GM19438 (cell line): ENCODE data around the gene OOSP4B.
"Not testable (repeated sequence)": the region's sequence is repeated elsewhere in the genome, so short reads cannot be mapped to it uniquely, and the experiment has no call there.

Source experiments
- ATAC-seq: cut with Tn5 transposase; IDR thresholded peaks from one replicate; pipeline ENCODE4 v1.9.1; 2021; ENCODE audit warnings: low read depth; ENCODE audit not compliant: unreplicated experiment

The OOSP4B gene

DNA sequence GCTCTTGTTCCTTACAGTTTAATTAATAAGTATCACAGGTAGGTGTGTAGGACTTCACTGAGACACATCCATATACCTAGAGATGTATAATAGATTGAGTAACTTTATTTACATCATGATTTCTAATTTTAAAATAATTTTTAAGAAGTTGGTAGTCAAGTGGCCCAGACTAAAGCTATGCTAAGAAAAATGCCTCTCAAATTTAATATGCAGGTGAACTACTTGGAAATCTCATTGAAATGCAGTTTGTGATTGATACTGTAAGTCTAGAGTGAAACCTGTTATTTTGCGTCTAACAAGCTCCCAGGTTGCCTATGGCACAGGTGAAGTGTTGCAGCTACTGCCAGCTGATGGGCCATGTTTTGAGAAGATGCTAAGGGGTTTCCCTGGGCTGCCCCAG lies at the start of gene OOSP4B:
TSS of gene OOSP4B (plus strand) at position 301 of the 400 bp plus-strand sequence.
- ATAC-seq, result no peak

DNA sequence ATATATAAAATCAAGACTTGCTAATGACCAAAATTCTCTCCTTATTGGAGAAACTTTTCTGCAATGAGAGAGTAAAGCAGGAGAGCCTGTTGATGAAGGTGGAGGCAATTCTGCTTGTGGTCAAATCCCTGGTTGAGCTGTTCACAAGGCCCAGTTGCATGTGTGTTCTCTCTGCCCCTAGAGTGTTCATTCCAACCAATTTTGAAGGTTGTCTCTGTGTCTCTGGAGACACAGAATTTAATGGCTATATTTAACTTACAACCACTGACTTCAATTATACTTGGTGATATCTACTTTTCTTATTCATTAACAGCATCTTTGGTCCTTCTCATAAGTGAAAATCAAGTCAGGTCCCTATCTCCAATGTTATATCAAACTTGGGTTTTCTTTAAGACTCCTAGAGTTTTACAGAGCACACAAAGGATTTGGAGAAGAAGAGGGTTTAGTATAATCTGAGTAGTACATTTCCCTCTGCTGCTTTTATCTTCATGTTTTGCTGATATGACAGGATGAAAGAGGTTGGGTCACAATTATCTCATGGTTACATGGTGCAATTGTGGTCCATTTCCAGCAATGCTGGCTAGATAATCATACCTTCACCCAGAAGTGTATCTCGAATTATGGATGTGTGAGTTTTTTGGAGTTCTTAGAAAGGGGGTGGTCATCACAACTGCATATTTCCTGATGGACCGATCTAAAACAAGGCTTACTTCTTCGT lies 49.1 kb upstream of the OOSP4B start:
- no peak for ATAC-seq

DNA sequence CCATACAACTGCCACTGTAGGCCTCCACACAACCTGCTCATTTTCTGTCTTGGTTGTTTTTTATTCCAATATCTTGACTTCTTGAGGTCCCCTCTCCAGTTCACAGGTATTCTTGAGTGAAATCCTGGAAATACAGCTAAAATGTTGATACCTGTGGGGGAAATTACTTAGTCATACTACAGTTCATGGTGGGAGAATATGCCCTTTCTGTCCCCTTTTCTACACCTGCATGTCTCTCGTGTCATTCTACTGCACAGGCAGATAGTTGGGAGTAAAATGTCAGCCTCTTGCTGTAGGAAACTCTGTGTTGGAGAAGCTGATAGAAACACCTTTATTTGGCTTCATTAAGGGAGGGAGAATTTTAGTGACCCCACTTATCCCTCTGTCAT lies 48.6 kb upstream of the OOSP4B start:
- no peak for ATAC-seq

DNA sequence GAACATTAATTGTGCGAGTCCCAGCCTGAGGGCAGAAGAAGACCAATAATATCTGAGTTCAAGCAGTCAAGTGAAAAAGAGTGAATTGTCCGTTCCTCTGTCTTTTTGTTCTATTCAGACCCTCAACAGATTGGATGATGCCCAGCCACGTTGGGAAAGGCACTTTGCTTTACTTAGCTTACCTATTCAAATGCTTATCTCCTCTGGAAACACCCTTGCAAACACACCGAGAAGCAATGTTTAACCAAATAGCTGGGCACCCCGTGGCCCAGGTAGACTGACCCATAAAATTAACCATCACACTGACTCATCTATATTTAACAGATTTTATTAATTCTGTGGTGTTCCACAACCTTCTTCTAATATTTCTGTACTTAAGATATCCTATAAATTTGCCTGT lies 43.9 kb upstream of the OOSP4B start:
- no peak for ATAC-seq

DNA sequence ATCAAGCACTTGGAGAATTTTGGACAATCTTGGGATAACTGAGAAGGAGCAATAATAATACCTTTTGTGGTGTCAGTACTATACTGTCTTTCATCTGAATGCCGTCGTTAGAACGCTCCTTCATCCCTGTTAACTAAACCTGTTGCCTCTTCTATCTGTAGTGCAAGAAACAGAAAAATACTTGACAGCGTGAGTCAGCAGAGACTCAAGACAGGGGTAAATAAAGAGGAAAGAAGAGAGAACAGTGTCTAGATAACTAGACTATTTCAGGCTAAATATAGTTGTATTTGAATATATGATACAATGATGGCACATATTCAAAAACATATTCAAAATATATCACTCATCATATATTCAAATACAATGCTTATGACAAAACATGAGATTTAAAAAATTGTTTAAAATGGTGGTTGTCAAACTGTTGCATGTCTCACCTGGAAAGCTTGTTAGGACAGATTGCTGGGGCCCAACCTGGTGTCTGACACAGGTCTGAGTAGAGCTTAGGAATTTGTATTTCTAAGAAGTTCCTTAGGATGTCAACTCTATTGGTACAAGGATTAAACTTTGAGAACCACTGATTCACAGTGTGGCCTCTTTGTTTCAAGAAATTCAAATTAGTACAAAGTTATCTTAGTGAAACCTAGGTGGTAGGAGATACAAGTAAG lies 35.7 kb upstream of the OOSP4B start:
- ATAC-seq, result no peak

DNA sequence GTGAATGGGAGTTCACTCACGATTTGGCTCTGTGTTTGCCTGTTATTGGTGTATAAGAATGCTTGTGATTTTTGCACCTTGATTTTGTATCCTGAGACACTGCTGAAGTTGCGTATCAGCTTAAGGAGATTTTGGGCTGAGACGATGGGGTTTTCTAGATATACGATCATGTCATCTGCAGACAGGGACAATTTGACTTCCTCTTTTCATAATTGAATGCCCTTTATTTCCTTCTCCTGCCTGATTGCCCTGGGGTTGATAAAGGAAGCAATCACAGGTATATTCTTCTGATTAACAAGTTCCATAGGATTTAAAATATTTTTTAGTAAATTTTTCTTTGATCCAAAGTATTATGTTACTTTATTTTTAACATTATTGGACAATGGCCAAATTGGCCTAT lies 34.9 kb upstream of the OOSP4B start:
- ATAC-seq, result not testable (repeated sequence)

DNA sequence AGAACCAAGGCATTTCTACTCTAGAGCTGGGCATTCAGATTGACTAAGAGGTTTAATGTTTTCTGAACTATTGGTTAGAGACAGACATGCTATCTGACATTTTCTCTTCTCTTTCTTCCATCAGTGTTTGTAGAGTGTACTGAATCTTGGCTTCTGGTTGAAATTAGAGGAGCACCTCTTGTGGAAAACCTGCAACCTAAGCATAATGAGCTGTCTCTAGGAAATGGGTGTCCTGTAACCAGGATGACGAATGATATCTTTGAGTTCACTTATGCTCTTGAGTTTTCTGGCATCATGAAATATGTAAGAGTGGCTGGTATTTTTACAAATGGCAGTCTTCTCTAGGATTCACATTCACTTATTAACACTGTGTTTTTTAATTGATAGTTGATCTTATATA lies 33.8 kb upstream of the OOSP4B start:
- no peak for ATAC-seq

DNA sequence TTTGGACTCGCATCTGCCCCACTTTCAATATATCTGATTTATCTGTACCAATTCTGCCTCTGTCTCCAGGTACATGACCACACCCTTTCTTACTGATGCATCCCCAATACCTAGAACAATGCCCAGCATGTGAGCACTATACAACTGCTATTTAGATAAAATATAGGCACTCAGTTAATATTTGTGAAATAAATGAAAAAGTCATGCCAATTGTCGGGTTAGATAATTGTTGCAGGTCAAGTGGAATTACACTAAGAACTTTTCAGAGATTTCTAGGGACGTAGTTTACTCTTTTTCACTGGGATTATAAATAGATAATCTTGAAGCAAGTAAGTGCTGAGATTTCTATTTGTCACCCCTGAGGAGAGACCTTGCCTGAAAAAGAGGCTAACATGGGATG lies 32.6 kb upstream of the OOSP4B start:
- no peak for ATAC-seq

DNA sequence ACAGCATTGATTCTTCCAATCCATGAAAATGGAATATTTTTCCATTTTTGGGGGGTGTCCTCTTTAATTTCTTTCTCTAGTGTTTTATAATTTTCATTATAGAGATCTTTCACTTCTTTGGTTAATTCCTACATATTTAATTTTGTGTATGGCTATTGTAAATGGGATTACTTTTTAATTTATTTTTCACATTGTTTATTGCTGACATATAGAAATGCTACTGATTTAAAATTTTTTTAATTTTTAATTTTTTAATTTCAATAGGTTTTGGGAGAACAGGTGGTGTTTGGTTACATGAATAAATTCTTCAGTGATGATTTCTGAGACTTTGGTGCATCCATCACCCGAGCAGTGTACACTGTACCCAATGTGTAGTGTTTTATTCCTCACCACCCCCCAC lies 26.6 kb upstream of the OOSP4B start:
- ATAC-seq, result no peak

DNA sequence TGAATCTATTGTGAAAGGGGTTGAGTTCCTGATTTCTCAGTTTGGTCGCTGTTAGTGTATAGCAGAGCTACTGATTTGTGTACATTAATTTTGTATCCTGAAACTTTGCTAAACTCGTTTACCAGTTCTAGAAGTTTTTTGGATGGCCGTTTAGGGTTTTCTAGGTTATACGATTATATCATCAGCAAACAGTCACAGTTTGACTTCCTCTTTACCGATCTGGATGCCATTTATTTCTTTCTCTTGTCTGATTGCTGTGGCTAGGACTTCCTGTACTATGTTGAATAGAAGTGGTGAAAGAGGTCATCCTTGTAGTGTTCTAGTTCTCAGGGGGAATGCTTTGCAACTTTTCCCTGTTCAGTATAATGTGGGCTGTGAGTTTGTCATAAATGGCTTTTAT lies 24.6 kb upstream of the OOSP4B start:
- no peak for ATAC-seq

DNA sequence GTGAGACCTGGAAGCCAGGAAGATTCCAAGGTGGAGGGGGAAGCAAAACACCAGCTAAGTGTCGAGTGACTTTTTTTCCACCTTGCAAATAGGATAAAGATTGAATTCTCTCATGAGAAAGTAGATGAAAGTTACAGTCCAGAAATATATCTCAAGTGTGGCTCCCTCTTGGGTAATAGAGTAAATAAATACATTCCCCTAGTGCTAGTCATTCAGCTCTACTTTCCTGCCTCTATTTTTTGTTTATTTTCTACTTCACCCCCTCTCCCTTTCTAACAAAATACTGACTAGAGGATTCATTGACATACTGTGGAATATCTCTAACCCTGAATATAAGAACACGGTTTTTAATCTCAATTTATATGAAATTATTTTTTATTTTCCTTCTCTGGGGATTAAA lies 19.2 kb upstream of the OOSP4B start:
- no peak for ATAC-seq

DNA sequence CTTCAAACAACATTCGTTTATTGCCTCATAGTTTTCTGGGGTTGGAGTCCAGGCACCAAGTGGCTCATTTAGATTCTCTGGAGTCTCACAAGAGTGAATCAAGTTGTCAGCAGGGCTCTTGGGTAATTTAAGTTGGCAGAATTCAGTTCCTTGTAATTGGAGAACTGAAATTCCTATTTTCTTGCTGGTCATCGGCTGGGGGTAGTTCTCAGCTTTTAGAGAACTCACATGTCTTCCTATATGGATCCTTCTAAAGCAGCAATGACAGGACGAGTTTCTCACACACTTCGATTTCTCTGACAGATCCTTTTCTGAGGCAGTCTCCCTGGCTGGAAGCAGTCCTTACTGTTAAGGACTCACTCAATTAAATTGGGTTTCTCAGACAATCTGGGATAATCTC lies 17.3 kb upstream of the OOSP4B start:
- no peak for ATAC-seq

DNA sequence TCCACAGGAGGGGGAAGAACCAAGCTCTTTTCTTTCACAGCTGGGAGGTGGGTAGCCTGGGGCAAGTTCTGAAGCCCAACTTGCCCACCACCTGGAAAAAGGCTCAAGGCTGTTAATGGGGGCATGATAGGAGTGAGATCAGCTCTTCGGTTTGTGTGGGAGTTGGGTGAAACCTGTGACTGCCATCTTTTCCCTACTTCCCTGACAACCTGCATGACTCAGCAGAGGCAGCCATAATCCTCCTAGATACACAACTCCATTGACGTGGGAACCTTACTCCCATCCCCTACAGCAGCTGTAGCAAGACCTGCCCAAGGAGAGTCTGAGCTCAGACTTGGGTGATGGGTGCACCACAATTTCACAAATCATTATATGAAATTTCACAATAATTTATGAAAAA lies 13.3 kb upstream of the OOSP4B start:
- ATAC-seq, result no peak

DNA sequence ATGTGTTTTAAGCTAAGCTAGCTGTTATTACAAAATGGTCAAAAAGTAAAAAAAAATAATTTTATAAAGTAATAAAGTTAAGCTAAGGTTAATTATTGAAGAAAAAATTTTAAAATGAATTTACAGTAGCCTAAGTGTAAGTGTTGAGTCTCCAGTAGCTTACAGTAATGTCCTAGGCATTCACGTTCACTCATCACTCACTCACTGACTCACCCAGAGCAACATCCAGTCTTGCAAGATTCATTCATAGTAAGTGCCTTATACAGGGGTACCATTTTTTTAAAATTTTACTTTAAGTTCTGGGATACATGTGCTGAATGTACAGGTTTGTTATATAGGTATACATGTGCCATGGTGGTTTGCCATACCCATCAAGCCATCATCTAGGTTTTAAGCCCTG lies 11.6 kb upstream of the OOSP4B start:
- ATAC-seq, result no peak

DNA sequence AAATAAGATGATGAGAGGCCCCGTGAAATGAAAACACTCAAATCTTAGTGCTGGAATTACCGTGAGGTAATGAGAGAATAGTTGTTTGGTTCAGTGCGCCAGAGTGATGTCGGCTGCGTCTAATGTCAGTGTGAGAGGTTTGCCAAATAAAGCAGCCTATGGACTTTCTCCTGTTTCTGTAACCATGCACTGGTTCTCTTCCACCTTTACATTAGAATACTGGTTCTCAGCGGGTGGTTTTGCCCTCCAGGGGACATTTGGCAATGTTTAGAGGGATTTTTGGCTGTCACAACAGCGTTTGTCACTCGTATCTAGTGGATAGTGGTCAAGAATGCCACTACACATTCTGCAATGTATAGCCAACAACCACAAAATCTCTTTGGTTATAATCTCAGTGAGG lies 1.1 kb downstream of the OOSP4B start:
- no peak for ATAC-seq

DNA sequence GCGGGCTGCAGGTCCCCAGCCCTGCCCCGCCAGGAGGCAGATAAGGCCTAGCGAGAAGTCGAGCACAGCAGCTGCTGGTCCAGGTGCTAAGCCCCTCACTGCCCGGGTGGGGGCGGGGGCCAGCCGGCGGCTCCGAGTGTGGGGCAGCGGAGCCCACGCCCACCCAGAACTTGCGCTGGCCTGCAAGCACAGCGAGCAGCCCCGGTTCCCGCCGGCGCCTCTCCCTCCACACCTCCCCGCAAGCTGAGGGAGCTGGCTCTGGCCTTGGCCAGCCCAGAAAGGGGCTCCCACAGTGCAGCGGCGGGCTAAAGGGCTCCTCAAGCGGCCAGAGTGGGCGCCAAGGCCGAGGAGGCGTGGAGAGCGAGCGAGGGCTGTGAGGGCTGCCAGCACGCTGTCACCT lies 3.4 kb downstream of the OOSP4B start:
- ATAC-seq, result not testable (repeated sequence)

DNA sequence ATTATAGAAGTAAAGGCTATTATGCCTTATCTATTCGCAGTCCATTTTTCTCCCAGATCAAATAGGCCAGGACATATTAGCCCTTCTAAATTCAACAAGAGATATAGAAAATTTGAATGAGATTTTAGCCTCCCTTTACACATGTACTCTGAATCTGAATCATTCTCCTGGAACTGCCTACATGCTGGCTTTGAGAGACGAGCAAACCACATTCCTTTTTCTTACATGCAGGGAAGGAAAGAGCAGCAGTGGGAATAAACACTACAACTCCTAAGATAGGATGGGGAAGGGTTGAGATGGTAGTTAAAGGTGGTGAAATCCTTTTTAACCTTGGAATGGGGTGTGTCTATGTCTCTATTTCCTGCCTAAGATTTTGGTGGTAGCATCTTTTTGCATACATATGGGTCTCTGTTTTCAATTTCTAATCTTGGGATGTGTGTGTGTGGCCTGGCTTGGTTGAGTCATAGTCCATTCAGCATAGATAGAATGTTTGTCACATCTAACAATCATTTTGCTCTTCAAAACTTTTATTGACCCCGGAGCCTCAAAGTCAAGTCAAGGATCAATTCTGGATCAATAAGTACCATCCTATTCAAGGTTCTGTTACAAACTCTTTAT lies 12.1 kb downstream of the OOSP4B start:
- ATAC-seq, result no peak

DNA sequence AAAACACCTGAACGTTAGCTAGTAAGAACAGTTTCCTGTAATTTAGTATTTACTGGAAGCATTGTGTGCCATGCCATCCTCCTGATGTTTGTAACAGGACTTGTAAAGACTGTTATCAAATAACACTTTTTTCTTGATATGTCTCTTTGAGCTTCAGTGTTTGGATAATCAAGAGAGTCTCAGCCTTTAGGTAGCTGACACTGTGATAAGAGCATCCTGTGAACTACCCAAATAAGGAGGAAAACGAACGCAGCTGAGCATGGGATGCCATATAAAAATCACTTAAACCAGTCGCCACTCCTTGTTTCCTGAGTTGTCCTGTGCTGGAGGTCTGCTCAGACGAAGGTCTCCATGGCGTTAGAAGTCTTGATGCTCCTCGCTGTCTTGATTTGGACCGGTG lies 23.1 kb downstream of the OOSP4B start, which contains the start of gene OOSP2:
TSS of gene OOSP2 (plus strand) at position 301 of the 400 bp plus-strand sequence. CDS start at position 352, 51 bp downstream.
- no peak for ATAC-seq

DNA sequence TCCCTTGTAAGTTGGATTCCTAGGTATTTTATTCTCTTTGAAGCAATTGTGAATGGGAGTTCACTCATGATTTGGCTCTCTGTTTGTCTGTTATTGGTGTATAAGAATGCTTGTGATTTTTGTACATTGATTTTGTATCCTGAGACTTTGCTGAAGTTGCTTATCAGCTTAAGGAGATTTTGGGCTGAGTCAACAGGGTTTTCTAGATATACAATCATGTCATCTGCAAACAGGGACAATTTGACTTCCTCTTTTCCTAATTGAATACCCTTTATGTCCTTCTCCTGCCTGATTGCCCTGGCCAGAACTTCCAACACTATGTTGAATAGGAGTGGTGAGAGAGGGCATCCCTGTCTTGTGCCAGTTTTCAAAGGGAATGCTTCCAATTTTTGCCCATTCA lies 33.4 kb downstream of the OOSP4B start:
- not testable (repeated sequence) for ATAC-seq

DNA sequence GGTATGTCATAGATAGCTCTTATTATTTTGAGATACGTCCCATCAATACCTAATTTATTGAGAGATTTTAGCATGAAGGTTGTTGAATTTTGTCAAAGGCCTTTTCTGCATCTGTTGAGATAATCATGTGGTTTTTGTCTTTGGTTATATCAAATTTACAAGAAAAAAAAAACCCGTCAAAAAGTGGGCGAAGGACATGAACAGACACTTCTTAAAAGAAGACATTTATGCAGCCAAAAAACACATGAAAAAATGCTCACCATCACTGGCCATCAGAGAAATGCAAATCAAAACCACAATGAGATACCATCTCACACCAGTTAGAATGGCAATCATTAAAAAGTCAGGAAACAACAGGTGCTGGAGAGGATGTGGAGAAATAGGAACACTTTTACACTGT lies 33.9 kb downstream of the OOSP4B start:
- ATAC-seq, result not testable (repeated sequence)

DNA sequence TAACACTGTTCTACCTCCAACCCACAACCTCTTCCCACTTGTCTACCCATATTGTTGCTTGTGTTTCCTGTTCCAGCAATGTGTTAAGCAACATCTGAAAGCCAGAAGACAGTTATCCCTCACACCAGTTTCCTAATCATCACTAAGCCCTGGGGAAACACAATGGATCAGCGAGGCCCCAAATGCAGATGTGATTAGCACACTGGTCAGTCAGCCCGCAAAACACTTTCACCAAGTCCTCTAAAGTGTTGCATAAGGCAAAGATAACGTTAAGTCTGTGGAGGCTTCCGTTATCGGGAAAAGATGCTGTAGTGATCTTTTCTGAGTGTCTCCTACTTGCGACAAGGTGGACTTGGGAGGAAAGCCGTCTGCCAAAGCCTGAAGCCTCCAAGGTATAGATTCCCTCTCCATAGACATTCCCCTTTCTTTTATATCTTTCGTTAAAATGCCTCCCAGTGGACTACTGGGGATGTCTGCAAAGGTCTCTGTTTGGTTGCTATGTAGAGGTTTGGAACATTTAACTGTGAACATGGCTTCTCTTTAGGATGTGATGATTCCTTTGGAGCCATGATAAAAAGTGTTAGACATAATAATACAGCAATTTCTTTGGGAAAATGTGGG lies 39.5 kb downstream of the OOSP4B start, which contains the start of gene MS4A3:
TSS of gene MS4A3 (plus strand) at position 317 of the 621 bp plus-strand sequence. CDS start 4,496 bp downstream, outside the sequence.
- no peak for ATAC-seq
